Mesendoderm (in vitro differentiated cells): ENCODE results near the gene FAM76B. TPM values are rescaled to one million over a fixed set of nuclear protein-coding genes. Genes with fewer than 3 reads are reported as not detected.

Source experiments
- DNase-seq: peaks from one replicate; pipeline ENCODE4 v3.0.0; 2013
- H2AK5ac ChIP-seq: 2 replicates; pipeline ENCODE4 v1.6.1; 2013; ENCODE audit warnings: low read length, inconsistent platforms
- H2BK120ac ChIP-seq: 2 replicates; pipeline ENCODE4 v1.6.1; 2013; ENCODE audit warnings: low read depth, mild to moderate bottlenecking, low read length, moderate library complexity, mixed read lengths
- H2BK15ac ChIP-seq: replicated peaks from 2 replicates; pipeline ENCODE4 v1.6.1; 2013; ENCODE audit warnings: low read depth, mild to moderate bottlenecking, moderate library complexity
- H2BK5ac ChIP-seq: 2 replicates; pipeline ENCODE4 v1.6.1; 2013; ENCODE audit warnings: low read length, inconsistent platforms
- H3K18ac ChIP-seq: 2 replicates; pipeline ENCODE4 v1.6.1; 2013; ENCODE audit warnings: mild to moderate bottlenecking, low read length, mixed read lengths
- H3K23ac ChIP-seq: one replicate; pipeline ENCODE4 v1.6.1; 2013; ENCODE audit warnings: low read length
- H3K27ac ChIP-seq: 2 replicates; pipeline ENCODE4 v1.5.1; 2013; ENCODE audit warnings: low read depth, mild to moderate bottlenecking, inconsistent platforms, low read length, moderate library complexity
- H3K27me3 ChIP-seq: 2 replicates; pipeline ENCODE4 v1.6.1; 2013; ENCODE audit warnings: low read length, control low read depth, mild to moderate bottlenecking, inconsistent platforms; ENCODE audit not compliant: insufficient read depth, poor library complexity
- H3K36me3 ChIP-seq: 2 replicates; pipeline ENCODE4 v1.6.1; 2013; ENCODE audit warnings: low read length, inconsistent platforms; ENCODE audit not compliant: control insufficient read depth, insufficient read depth
- H3K4ac ChIP-seq: one replicate; pipeline ENCODE4 v1.6.1; 2013; ENCODE audit warnings: low read depth, mild to moderate bottlenecking, low read length, moderate library complexity
- H3K4me1 ChIP-seq: 2 replicates; pipeline ENCODE4 v1.6.1; 2013; ENCODE audit warnings: low read depth, low read length, inconsistent platforms; ENCODE audit not compliant: control insufficient read depth
- H3K4me2 ChIP-seq: 2 replicates; pipeline ENCODE4 v1.6.1; 2013; ENCODE audit warnings: low read length
- H3K4me3 ChIP-seq: 2 replicates; pipeline ENCODE4 v1.5.1; 2013; ENCODE audit warnings: mild to moderate bottlenecking, low read length
- H3K56ac ChIP-seq: one replicate; pipeline ENCODE4 v1.6.1; 2013; ENCODE audit warnings: low read length
- H3K79me1 ChIP-seq: 2 replicates; pipeline ENCODE4 v1.6.1; 2013; ENCODE audit warnings: low read length, inconsistent platforms
- H3K79me2 ChIP-seq: 2 replicates; pipeline ENCODE4 v1.6.1; 2013; ENCODE audit warnings: mild to moderate bottlenecking, low read length; ENCODE audit not compliant: control insufficient read depth, insufficient read depth
- H3K9ac ChIP-seq: 2 replicates; pipeline ENCODE4 v1.6.1; 2013; ENCODE audit warnings: low read length, inconsistent platforms
- H4K5ac ChIP-seq: one replicate; pipeline ENCODE4 v1.6.1; 2013; ENCODE audit warnings: low read length
- H4K8ac ChIP-seq: one replicate; pipeline ENCODE4 v1.6.1; 2013; ENCODE audit warnings: low read depth, mild to moderate bottlenecking, control low read depth, low read length, moderate library complexity
- WGBS: extraction: QIAGEN DNeasy Blood & Tissue Kit; methylation state at CpG from one replicate; pipeline ENCODE4 v1.1.7; 2013; ENCODE audit warnings: low lambda C conversion rate, missing lambda C conversion rate; ENCODE audit not compliant: insufficient coverage; ENCODE audit errors: extremely low coverage; 5-methylcytosine and 5-hydroxymethylcytosine counted together
- polyA plus RNA-seq, 2 experiments: library from polyadenylated mRNA; stranded (reverse); fragments of 200-250 nt; gene quantifications; one replicate each; pipeline ENCODE4 v1.2.3, GENCODE V29; 2013

FAM76B gene
- polyA plus RNA-seq (2013, experiment 1 of 2): 27.2 TPM
- polyA plus RNA-seq (2013, experiment 2 of 2): 24.3 TPM

DNA sequence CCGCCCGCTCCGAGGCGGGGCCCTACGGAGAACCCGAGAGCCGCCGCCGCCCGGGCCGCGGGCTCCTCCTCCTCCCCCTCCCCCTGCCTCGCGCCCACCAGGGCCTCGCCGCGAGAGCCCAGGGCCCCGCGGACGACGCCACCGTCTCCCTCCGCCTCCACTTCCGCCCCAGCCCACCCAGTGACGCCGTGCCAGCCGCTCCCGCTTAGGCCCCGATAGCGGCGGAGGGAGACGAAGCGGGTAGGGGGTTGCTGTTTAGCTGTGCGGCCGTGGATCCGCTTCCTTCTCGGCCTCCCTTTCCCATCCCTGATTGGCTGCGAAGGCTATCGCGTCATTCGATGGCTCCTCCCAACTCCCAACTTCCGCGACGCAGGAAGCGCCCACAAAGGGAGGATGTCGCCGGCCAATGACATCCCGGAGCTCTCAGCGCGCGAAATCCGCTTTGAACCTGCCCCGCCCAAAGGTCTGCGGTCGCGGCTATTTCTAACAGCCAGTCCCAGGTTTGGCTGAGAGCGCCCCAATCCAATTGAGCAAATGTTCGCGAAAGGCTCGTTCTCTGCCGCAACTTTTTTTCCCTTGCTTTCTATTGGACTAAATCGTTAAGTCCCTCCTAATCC is at the start of gene FAM76B:
FAM76B (minus strand) TSS at position 277 of the 617 bp plus-strand sequence. CDS start 304 bp downstream, outside the sequence.
- Histone ChIP-seq H3K9ac (peak within 1 kb of the TSS; percentile 95), H2AK5ac (no peak within 1 kb of the TSS), H3K4me3 (peak within 1 kb of the TSS; percentile 90), H3K56ac (peak within 1 kb of the TSS; percentile 94), H2BK15ac (no peak within 1 kb of the TSS), H2BK120ac (peak within 1 kb of the TSS; percentile 2), H2BK5ac (no peak within 1 kb of the TSS), H3K79me1 (peaks cover 7% of the 10 kb centered on the region), H3K18ac (peak within 1 kb of the TSS; percentile 72), H3K27ac (peak within 1 kb of the TSS; percentile 94), H3K4me2 (peak within 1 kb of the TSS; percentile 66), H4K5ac (no peak within 1 kb of the TSS), H3K23ac (no peak within 1 kb of the TSS), H3K4ac (peak within 1 kb of the TSS; percentile 83), H3K36me3 (peaks cover 2% of the 10 kb centered on the region), H4K8ac (peak within 1 kb of the TSS; percentile 7), H3K79me2 (peaks cover 35% of the 10 kb centered on the region), H3K4me1 (peaks cover 3% of the 10 kb centered on the region), H3K27me3 (no peaks in the 10 kb centered on the region)
- peak; percentile 100 for DNase-seq
- WGBS: no CpG with 5 or more reads among the region's 62 CpGs

DNA sequence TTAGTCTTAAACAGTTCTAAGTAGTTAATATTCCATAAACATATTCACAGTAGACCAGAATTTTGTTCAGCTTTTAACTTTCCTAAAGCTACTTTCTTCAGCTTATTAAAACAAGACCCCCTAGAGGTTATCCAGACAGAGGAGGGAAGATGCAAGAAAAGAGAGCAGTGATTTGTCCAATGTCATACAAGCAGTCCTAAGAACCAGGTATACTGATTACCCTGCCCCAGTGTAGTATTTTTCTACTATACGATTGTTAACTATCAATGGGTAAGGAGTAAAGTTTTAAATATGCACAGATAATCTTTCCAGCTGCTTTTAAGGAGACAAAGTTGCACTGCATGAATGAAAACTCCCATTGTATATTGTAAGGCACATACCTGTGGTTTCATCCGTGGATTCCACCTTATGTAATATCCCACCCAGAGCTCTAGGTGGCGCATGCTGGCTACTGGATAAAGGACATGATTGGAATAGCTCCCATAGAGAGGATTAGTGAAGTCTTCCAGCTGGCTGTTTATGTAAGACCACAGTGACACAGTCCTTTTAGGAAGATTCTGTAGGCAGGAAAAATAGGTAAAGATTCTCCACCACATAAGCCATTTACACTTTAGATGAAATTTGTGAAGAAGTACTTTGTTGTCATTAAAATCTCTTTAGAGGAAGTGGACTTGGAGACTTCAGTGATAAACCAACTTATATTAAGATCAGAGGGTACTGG is 46.3 kb upstream of the FAM76B start:
- Histone ChIP-seq H2BK5ac (no peak overlapping the region), H2AK5ac (no peak overlapping the region), H3K23ac (no peak overlapping the region), H3K4ac (no peak overlapping the region), H3K79me2 (no peaks in the 10 kb centered on the region), H2BK120ac (no peak overlapping the region), H3K4me3 (no peak overlapping the region), H3K4me1 (no peaks in the 10 kb centered on the region), H3K4me2 (no peak overlapping the region), H3K79me1 (no peaks in the 10 kb centered on the region), H2BK15ac (no peak overlapping the region), H4K5ac (no peak overlapping the region), H4K8ac (no peak overlapping the region), H3K36me3 (peaks cover 3% of the 10 kb centered on the region), H3K56ac (no peak overlapping the region), H3K27me3 (no peaks in the 10 kb centered on the region), H3K18ac (no peak overlapping the region), H3K27ac (no peak overlapping the region), H3K9ac (no peak overlapping the region)
- no CpG with 5 or more reads among the region's 3 CpGs for WGBS
- DNase-seq: peak; percentile 90

DNA sequence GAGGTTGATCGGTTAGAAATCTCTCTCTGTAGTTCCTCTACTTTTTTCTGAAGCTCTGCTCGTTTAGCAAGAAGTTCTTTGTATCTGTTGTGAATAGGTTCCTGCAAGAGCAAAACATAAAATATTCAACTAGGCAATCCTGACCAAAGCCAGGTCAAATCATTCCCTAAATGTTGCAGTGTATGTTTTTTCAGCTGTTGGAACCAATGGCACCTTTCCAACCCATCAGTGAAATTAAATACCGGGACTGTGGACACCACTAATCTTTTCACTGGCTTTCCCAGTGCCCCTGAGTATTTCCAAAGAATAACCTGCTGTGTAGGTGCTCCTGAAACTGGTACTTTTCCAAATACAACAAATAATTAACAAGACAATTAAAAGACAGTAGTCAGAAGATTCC is 45.8 kb upstream of the FAM76B start:
- H4K5ac ChIP-seq: no peak overlapping the region
- H2BK120ac ChIP-seq: no peak overlapping the region
- H3K23ac ChIP-seq: no peak overlapping the region
- H4K8ac ChIP-seq: no peak overlapping the region
- no peak overlapping the region for H3K56ac ChIP-seq
- DNase-seq: no peak
- H3K4ac ChIP-seq: no peak overlapping the region
- H2BK5ac ChIP-seq: no peak overlapping the region
- no peaks in the 10 kb centered on the region for H3K4me1 ChIP-seq
- no peak overlapping the region for H3K9ac ChIP-seq
- no peak overlapping the region for H2AK5ac ChIP-seq
- no peak overlapping the region for H3K27ac ChIP-seq
- no peak overlapping the region for H2BK15ac ChIP-seq
- no peaks in the 10 kb centered on the region for H3K79me1 ChIP-seq
- H3K4me2 ChIP-seq: no peak overlapping the region
- H3K27me3 ChIP-seq: no peaks in the 10 kb centered on the region
- no peaks in the 10 kb centered on the region for H3K79me2 ChIP-seq
- H3K18ac ChIP-seq: no peak overlapping the region
- H3K36me3 ChIP-seq: peaks cover 3% of the 10 kb centered on the region
- no peak overlapping the region for H3K4me3 ChIP-seq
- WGBS: no CpG with 5 or more reads among the region's 3 CpGs

DNA sequence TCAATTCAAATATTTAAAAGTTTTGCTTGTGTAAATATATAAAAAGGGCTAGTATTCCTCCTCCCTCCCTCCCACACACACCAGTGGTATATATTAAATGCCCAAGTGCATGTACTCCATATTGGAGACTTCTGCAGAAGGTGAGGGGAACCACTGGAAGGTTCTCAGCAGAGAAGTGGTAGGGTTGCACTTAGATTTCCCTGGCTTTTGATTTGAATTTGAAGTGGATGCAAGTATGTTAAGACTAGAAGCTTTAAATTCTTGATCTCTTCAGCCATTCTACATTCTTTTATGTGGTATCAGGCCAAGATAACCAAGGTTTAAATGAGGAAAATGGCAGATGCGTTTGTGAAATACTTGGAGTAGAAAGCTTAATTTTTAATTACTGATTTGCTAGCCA is 43.8 kb upstream of the FAM76B start:
- Histone ChIP-seq H3K36me3 (peaks cover 3% of the 10 kb centered on the region), H3K4me3 (no peak overlapping the region), H3K56ac (no peak overlapping the region), H3K4me1 (no peaks in the 10 kb centered on the region), H2BK120ac (no peak overlapping the region), H3K79me1 (no peaks in the 10 kb centered on the region), H3K27ac (no peak overlapping the region), H3K4me2 (no peak overlapping the region), H3K4ac (no peak overlapping the region), H3K9ac (no peak overlapping the region), H3K18ac (no peak overlapping the region), H3K27me3 (no peaks in the 10 kb centered on the region), H4K5ac (no peak overlapping the region), H4K8ac (no peak overlapping the region), H3K23ac (no peak overlapping the region), H2BK5ac (no peak overlapping the region), H2BK15ac (no peak overlapping the region), H3K79me2 (no peaks in the 10 kb centered on the region), H2AK5ac (no peak overlapping the region)
- DNase-seq: no peak
- no CpG with 5 or more reads among the region's 1 CpG for WGBS

DNA sequence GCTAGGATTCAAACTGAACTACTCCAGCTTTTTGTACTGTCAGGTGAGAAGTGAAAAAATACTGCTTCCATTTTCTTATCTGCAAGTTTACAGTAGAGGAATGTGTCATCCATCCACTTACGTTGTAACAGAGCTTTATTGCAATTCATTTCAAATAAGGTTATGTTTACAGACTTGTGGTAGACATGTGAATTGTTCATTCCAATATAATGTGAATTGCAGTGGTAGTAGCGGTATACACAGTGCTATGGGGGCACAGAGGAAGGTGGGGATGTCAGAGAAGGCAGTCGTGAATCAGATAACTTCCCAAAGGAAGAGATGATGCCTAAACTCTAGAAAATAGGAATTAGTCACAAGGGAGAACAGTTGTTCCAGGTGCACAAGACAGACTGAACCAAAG is 43.2 kb upstream of the FAM76B start:
- Histone ChIP-seq H3K4me2 (no peak overlapping the region), H3K79me1 (no peaks in the 10 kb centered on the region), H3K4ac (no peak overlapping the region), H3K56ac (no peak overlapping the region), H3K36me3 (peaks cover 3% of the 10 kb centered on the region), H2BK15ac (no peak overlapping the region), H4K8ac (no peak overlapping the region), H3K4me3 (no peak overlapping the region), H3K18ac (no peak overlapping the region), H3K27ac (no peak overlapping the region), H2BK120ac (no peak overlapping the region), H3K23ac (no peak overlapping the region), H3K27me3 (no peaks in the 10 kb centered on the region), H4K5ac (no peak overlapping the region), H2AK5ac (no peak overlapping the region), H3K9ac (no peak overlapping the region), H3K4me1 (no peaks in the 10 kb centered on the region), H3K79me2 (no peaks in the 10 kb centered on the region), H2BK5ac (no peak overlapping the region)
- no peak for DNase-seq
- WGBS: no CpG with 5 or more reads among the region's 3 CpGs
